Mononuclear cell (primary cell): ENCODE results near the gene MAST1. TPM values are rescaled to one million over a fixed set of nuclear protein-coding genes. Genes with fewer than 3 reads are reported as not detected.
"Not testable (repeated sequence)": the region's sequence is repeated elsewhere in the genome, so short reads cannot be mapped to it uniquely, and the experiment has no call there.

Experiments used
- H3K27me3 ChIP-seq: 2 replicates; pipeline ENCODE4 v1.6.0; 2011; ENCODE audit warnings: low read length, control low read depth; ENCODE audit not compliant: insufficient read depth
- H3K4me1 ChIP-seq: 2 replicates; pipeline ENCODE4 v1.5.1; 2011; ENCODE audit warnings: mild to moderate bottlenecking, low read length, control low read depth; ENCODE audit not compliant: insufficient read depth
- H3K4me3 ChIP-seq: 2 replicates; pipeline ENCODE4 v1.5.1; 2011; ENCODE audit warnings: mild to moderate bottlenecking, low read length, moderate library complexity
- H3K9me3 ChIP-seq: 2 replicates; pipeline ENCODE4 v1.5.1; 2011; ENCODE audit warnings: low read depth, mild to moderate bottlenecking, control low read depth, low read length
- total RNA-seq: library from RNA; depleted of rRNA; stranded (reverse); fragments of >200 nt; gene quantifications from one replicate; pipeline ENCODE4 v1.2.3, GENCODE V29; 2012

Gene MAST1
- total RNA-seq, 1 donor = 0.52 TPM

- H3K4me3 ChIP-seq = no peak overlapping the region
- no peaks in the 10 kb centered on the region for H3K9me3 ChIP-seq
- H3K27me3 ChIP-seq = peaks cover 7% of the 10 kb centered on the region
- peaks cover 42% of the 10 kb centered on the region for H3K4me1 ChIP-seq
Observed at GRCh38 chr19:12796146-12797071, 41.9 kb upstream of the MAST1 start.

GRCh38 chr19:12797141-12797587, 41.2 kb upstream of the MAST1 start:
- no peak overlapping the region for H3K4me3 ChIP-seq
- no peaks in the 10 kb centered on the region for H3K9me3 ChIP-seq
- H3K27me3 ChIP-seq = peaks cover 8% of the 10 kb centered on the region
- peaks cover 50% of the 10 kb centered on the region for H3K4me1 ChIP-seq

GRCh38 chr19:12797607-12798006, 40.7 kb upstream of the MAST1 start:
- H3K27me3 ChIP-seq = peaks cover 13% of the 10 kb centered on the region
- H3K4me3 ChIP-seq, H3K9me3 ChIP-seq: not testable (repeated sequence)
- peaks cover 54% of the 10 kb centered on the region for H3K4me1 ChIP-seq

- Histone ChIP-seq H3K27me3 (peaks cover 13% of the 10 kb centered on the region), H3K4me1 (peaks cover 43% of the 10 kb centered on the region), H3K9me3 (no peaks in the 10 kb centered on the region), H3K4me3 (no peak overlapping the region)
Observed at GRCh38 chr19:12799742-12800465, 38.4 kb upstream of the MAST1 start.

GRCh38 chr19:12800466-12800770, 37.9 kb upstream of the MAST1 start:
- peaks cover 13% of the 10 kb centered on the region for H3K27me3 ChIP-seq
- H3K4me3 ChIP-seq = no peak overlapping the region
- peaks cover 37% of the 10 kb centered on the region for H3K4me1 ChIP-seq
- H3K9me3 ChIP-seq = no peaks in the 10 kb centered on the region

GRCh38 chr19:12800923-12801465, 37.3 kb upstream of the MAST1 start:
- Histone ChIP-seq H3K27me3 (peaks cover 13% of the 10 kb centered on the region), H3K4me3 (peak overlapping the region; percentile 57), H3K4me1 (peaks cover 32% of the 10 kb centered on the region)

GRCh38 chr19:12801466-12802266, 36.6 kb upstream of the MAST1 start, which contains the start of the genes PRDX2 and THSD8:
TSS of gene PRDX2 (minus strand) at chr19:12801800. CDS start at chr19:12801261, 539 bp downstream.
TSS of gene THSD8 (plus strand) at chr19:12802069. CDS start at chr19:12802072, 3 bp downstream.
- Histone ChIP-seq H3K9me3 (no peaks in the 10 kb centered on the region), H3K27me3 (peaks cover 13% of the 10 kb centered on the region), H3K4me1 (peaks cover 27% of the 10 kb centered on the region), H3K4me3 (peak within 1 kb of the TSS; percentile 57)

More at GRCh38 chr19:12800923-12801465, 37.3 kb upstream of the MAST1 start:
- no peaks in the 10 kb centered on the region for H3K9me3 ChIP-seq

- peaks cover 13% of the 10 kb centered on the region for H3K27me3 ChIP-seq
- peaks cover 35% of the 10 kb centered on the region for H3K4me1 ChIP-seq
- H3K9me3 ChIP-seq = no peaks in the 10 kb centered on the region
- H3K4me3 ChIP-seq = peak overlapping the region; percentile 57
Observed at GRCh38 chr19:12802267-12803106, 35.8 kb upstream of the MAST1 start.

GRCh38 chr19:12804051-12804450, 34.3 kb upstream of the MAST1 start:
- H3K4me1 ChIP-seq = peaks cover 35% of the 10 kb centered on the region
- H3K9me3 ChIP-seq = no peaks in the 10 kb centered on the region
- H3K27me3 ChIP-seq = peaks cover 13% of the 10 kb centered on the region

GRCh38 chr19:12806242-12807081, 31.9 kb upstream of the MAST1 start, which contains the start of gene RNASEH2A:
TSS of gene RNASEH2A (plus strand) at chr19:12806584. CDS start at chr19:12806674, 90 bp downstream.
- Histone ChIP-seq H3K27me3 (peaks cover 6% of the 10 kb centered on the region), H3K9me3 (no peaks in the 10 kb centered on the region), H3K4me3 (peak within 1 kb of the TSS; percentile 47), H3K4me1 (peaks cover 21% of the 10 kb centered on the region)

More at GRCh38 chr19:12804051-12804450, 34.3 kb upstream of the MAST1 start:
- no peak overlapping the region for H3K4me3 ChIP-seq

- no peaks in the 10 kb centered on the region for H3K9me3 ChIP-seq
- no peak overlapping the region for H3K4me3 ChIP-seq
- H3K4me1 ChIP-seq = no peaks in the 10 kb centered on the region
- H3K27me3 ChIP-seq = no peaks in the 10 kb centered on the region
Observed at GRCh38 chr19:12815088-12815487, 23.2 kb upstream of the MAST1 start.

GRCh38 chr19:12817188-12817587, 21.1 kb upstream of the MAST1 start:
- not testable (repeated sequence) for H3K9me3 ChIP-seq, H3K4me1 ChIP-seq, H3K4me3 ChIP-seq, H3K27me3 ChIP-seq

GRCh38 chr19:12817810-12818209, 20.5 kb upstream of the MAST1 start:
- H3K4me3 ChIP-seq, H3K27me3 ChIP-seq, H3K4me1 ChIP-seq, H3K9me3 ChIP-seq: not testable (repeated sequence)
